GM23338 (cell line): Measurements from ENCODE around the gene GAK. TPM values are rescaled to one million over a fixed set of nuclear protein-coding genes. Genes with fewer than 3 reads are reported as not detected.

ENCODE experiments used
- ATAC-seq: fragments of 200-7000 bp; cut with Tn5 transposase; 3 replicates; pipeline ENCODE4 v1.9.1; 2020
- DNase-seq: peaks from one replicate; pipeline ENCODE4 v3.0.0-alpha.2; 2015; ENCODE audit warnings: low spot score
- H2AFZ ChIP-seq: fragments of 200-600 bp; sonication (generic); 2 replicates; pipeline ENCODE4 v1.8.0; 2016; ENCODE audit warnings: antibody characterized with exemption, mild to moderate bottlenecking, moderate library complexity
- H3F3A ChIP-seq: fragments of 200-600 bp; sonication (generic); replicated peaks from 2 replicates; pipeline ENCODE4 v1.8.0; 2017; ENCODE audit warnings: antibody characterized with exemption, mixed run types, low read depth
- H3K27ac ChIP-seq: fragments of 200-600 bp; sonication (generic); 2 replicates; pipeline ENCODE4 v1.6.1; 2016; ENCODE audit warnings: low read depth
- H3K27me3 ChIP-seq: fragments of 200-600 bp; sonication (generic); 2 replicates; pipeline ENCODE4 v1.8.0; 2016; ENCODE audit warnings: mild to moderate bottlenecking, mixed run types, moderate library complexity; ENCODE audit not compliant: insufficient read depth
- H3K36me3 ChIP-seq: fragments of 200-600 bp; sonication (generic); 2 replicates; pipeline ENCODE4 v1.8.0; 2016; ENCODE audit warnings: mild to moderate bottlenecking; ENCODE audit not compliant: insufficient read depth
- H3K4me1 ChIP-seq: fragments of 200-600 bp; sonication (generic); 2 replicates; pipeline ENCODE4 v1.8.0; 2016; ENCODE audit warnings: mild to moderate bottlenecking, moderate library complexity; ENCODE audit not compliant: insufficient read depth
- H3K4me2 ChIP-seq: fragments of 200-600 bp; sonication (generic); 2 replicates; pipeline ENCODE4 v1.7.1; 2017; ENCODE audit warnings: mixed run types
- H3K4me3 ChIP-seq: fragments of 200-600 bp; sonication (generic); 2 replicates; pipeline ENCODE4 v1.6.1; 2016; ENCODE audit warnings: mixed run types
- H3K79me2 ChIP-seq: fragments of 200-600 bp; sonication (generic); replicated peaks from 2 replicates; pipeline ENCODE4 v1.8.0; 2017; ENCODE audit warnings: mild to moderate bottlenecking; ENCODE audit not compliant: insufficient read depth
- H3K9me2 ChIP-seq: fragments of 200-600 bp; sonication (generic); 2 replicates; pipeline ENCODE4 v1.8.0; 2017; ENCODE audit not compliant: insufficient read depth
- H4K20me1 ChIP-seq: fragments of 200-600 bp; sonication (generic); replicated peaks from 2 replicates; pipeline ENCODE4 v1.8.0; 2017; ENCODE audit warnings: mild to moderate bottlenecking; ENCODE audit not compliant: insufficient read depth
- H3K27ac Mint-ChIP-seq: 2 replicates; pipeline ENCODE4 v1.8.0; 2020; ENCODE audit warnings: inconsistent platforms, mild to moderate bottlenecking, moderate library complexity, mixed read lengths
- H3K27me3 Mint-ChIP-seq: 3 replicates; pipeline ENCODE4 v1.8.0; 2022; ENCODE audit warnings: low read depth, mild to moderate bottlenecking, moderate library complexity, mixed read lengths, inconsistent platforms; ENCODE audit not compliant: insufficient read depth, poor library complexity
- H3K36me3 Mint-ChIP-seq: 3 replicates; pipeline ENCODE4 v1.8.0; 2021; ENCODE audit warnings: low read depth, mild to moderate bottlenecking, inconsistent platforms, moderate library complexity, mixed read lengths
- H3K4me1 Mint-ChIP-seq: 3 replicates; pipeline ENCODE4 v1.8.0; 2020; ENCODE audit warnings: mild to moderate bottlenecking, inconsistent platforms, mixed read lengths
- H3K4me3 Mint-ChIP-seq: 3 replicates; pipeline ENCODE4 v1.8.0; 2021; ENCODE audit warnings: moderate library complexity, mild to moderate bottlenecking, inconsistent platforms, mixed read lengths
- H3K9me3 Mint-ChIP-seq: 3 replicates; pipeline ENCODE4 v1.8.0; 2020; ENCODE audit warnings: moderate library complexity, mild to moderate bottlenecking, inconsistent platforms, mixed read lengths
- EZH2phosphoT487 ChIP-seq: fragments of 200-600 bp; sonication (generic); IDR thresholded peaks from one replicate; pipeline ENCODE4 v1.8.1; 2018; ENCODE audit warnings: antibody characterized with exemption; ENCODE audit not compliant: unreplicated experiment
- JUNB ChIP-seq: IDR thresholded peaks from one replicate; pipeline ENCODE4 v1.6.1; 2016; ENCODE audit warnings: antibody characterized with exemption; ENCODE audit not compliant: unreplicated experiment
- POLR2AphosphoS5 ChIP-seq: IDR thresholded peaks from 2 replicates; pipeline ENCODE4 v1.6.1; 2016; ENCODE audit warnings: antibody characterized with exemption, low read depth
- ZNF114 ChIP-seq: fragments of 250-450 bp; sonication (Bioruptor Pico); IDR thresholded peaks from 2 replicates; pipeline ENCODE4 v1.5.0; 2020; ENCODE audit warnings: mild to moderate bottlenecking, moderate library complexity
- polyA plus RNA-seq: library from polyadenylated mRNA; unstranded; fragments of >200 nt; fragmentation: Nextera tagmentation; extraction: Ambion mirVana; gene quantifications from 2 replicates; pipeline ENCODE4 v1.2.1, GENCODE V29; 2016
- total RNA-seq: library from RNA; depleted of rRNA; stranded (reverse); fragments of >200 nt; shearing (Covaris generic); gene quantifications from 2 replicates; pipeline ENCODE4 v1.2.3, GENCODE V29; 2014
- TF ChIP-seq, protein P1 (sequence below), 2 experiments: fragments of 200-600 bp in 1 of 2; sonication (generic) in 1 of 2; conservative IDR thresholded peaks; 2 replicates each; pipeline versions ENCODE4 v1.5.1 to v1.6.1; 2016 to 2017; ENCODE audit warnings: antibody characterized with exemption in 2 of 2, low read depth in 2 of 2, mild to moderate bottlenecking in 2 of 2, moderate library complexity in 1 of 2
- TF ChIP-seq, protein P2 (sequence below): fragments of 250-450 bp; sonication (Bioruptor Pico); IDR thresholded peaks from 2 replicates; pipeline ENCODE4 v1.5.0; 2020; ENCODE audit warnings: mild to moderate bottlenecking, moderate library complexity
- TF ChIP-seq, protein P3 (sequence below): IDR thresholded peaks from 2 replicates; pipeline ENCODE4 v1.6.1; 2016; ENCODE audit warnings: antibody characterized with exemption
- TF ChIP-seq, protein P4 (sequence below): IDR thresholded peaks from one replicate; pipeline ENCODE4 v1.6.1; 2018; ENCODE audit warnings: antibody characterized with exemption; ENCODE audit not compliant: unreplicated experiment

GAK gene
- total and polyA plus RNA-seq, 2 experiments from 2014 or later: 48.5 to 124 TPM

DNA sequence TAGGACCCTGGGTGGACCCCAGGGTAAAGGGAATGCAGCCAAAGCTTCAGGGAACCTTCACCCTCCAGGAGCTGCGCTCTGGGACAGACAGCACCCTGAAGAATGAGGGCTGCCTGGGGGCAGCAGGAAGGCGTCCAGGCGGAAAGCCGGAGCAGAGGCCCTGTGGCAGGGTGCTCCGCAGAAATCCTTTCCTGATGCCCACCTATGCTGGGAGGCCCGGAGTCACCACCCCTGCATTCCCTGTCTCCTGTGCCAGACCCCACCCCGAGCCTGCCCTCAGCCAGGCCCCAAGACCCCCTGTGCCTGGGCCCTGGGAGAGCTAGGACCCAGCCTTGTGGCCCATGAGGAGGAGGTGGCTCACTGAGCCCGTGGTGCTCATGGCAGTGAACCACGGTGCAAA is 42.6 kb upstream of the GAK start (continued):
- TF ChIP-seq EZH2phosphoT487: no peak
- TF ChIP-seq JUNB: no peak
- no peak for TF ChIP-seq ZNF114

DNA sequence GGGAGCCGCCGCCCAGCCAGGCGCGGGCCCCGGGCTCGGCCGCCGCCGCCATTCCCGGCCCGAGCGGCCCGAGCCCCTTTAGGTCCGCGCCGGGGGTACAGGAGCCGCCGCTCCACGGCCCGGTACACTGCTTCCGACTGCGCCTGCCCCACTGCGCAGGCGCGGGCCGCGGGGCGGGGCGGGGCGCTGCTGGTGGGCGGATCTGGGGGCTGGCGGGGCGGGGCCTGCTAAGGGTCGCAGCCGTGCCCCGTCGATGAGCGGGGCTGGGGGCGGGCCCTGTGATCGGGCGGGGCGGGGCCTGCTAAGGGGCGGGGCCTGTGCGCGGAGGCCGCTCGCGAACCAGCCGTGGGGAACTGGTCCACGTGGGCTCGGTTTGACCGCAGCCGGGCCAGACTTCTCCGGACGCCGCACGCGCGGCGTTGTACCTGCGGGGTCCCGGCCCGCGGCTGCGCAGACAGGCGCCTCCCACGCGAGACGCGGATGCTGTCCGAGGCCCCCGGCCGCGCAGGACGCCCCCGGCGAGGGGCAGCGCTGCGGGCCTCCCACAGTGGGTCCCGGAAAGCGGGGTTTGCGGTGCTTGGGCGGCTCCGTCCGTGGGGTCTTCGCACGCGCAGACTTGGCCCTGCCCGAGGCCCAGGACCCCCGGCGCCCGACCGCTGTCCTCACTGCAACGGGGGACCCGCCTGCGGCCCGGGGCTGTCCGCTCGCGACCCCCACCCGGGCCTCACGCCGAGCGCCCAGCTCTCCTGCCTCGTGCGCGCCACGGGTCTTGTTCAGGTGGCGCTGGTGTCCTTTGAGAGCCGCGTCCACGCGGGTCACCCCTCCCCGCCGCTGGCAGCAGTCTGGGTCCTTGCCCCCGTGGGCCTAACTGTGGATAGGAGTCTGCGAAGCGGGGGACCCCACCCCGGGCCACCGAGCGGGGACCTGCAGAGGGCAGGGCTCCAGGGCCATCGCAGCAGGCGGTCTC is 41.6 kb upstream of the GAK start, which contains the start of gene DGKQ:
TSS of gene DGKQ (minus strand) at position 139 of the 967 bp plus-strand sequence. CDS start at position 52, 87 bp downstream.
- H3K4me3 Mint-ChIP-seq: peak within 1 kb of the TSS; percentile 54; the same call in 2 of the 3 replicates
- H3F3A ChIP-seq: peaks cover 4% of the 10 kb centered on the region; the same call in 1 of the 2 replicates
- no peaks in the 10 kb centered on the region for H3K36me3 Mint-ChIP-seq
- no peaks in the 10 kb centered on the region for H4K20me1 ChIP-seq
- peaks cover 10% of the 10 kb centered on the region; the same call in 1 of the 2 replicates for H3K27me3 ChIP-seq
- H3K27ac Mint-ChIP-seq: no peak within 1 kb of the TSS
- H3K9me2 ChIP-seq: no peaks in the 10 kb centered on the region
- H3K9me3 Mint-ChIP-seq: peaks cover 16% of the 10 kb centered on the region; the same call in 1 of the 3 replicates
- no peak within 1 kb of the TSS for H3K27ac ChIP-seq
- DNase-seq (peak; percentile 74), ATAC-seq (peak; percentile 57)
- H3K36me3 ChIP-seq: no peaks in the 10 kb centered on the region
- TF ChIP-seq, protein P1, sequence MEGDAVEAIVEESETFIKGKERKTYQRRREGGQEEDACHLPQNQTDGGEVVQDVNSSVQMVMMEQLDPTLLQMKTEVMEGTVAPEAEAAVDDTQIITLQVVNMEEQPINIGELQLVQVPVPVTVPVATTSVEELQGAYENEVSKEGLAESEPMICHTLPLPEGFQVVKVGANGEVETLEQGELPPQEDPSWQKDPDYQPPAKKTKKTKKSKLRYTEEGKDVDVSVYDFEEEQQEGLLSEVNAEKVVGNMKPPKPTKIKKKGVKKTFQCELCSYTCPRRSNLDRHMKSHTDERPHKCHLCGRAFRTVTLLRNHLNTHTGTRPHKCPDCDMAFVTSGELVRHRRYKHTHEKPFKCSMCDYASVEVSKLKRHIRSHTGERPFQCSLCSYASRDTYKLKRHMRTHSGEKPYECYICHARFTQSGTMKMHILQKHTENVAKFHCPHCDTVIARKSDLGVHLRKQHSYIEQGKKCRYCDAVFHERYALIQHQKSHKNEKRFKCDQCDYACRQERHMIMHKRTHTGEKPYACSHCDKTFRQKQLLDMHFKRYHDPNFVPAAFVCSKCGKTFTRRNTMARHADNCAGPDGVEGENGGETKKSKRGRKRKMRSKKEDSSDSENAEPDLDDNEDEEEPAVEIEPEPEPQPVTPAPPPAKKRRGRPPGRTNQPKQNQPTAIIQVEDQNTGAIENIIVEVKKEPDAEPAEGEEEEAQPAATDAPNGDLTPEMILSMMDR (conservative IDR thresholded peaks at IDR 0.05; ENCODE audit: low read depth in 2 of 2): no peak
- TF ChIP-seq EZH2phosphoT487 (no peak), POLR2AphosphoS5 (peak; percentile 40; the same call in 1 of the 2 replicates), JUNB (no peak), ZNF114 (no peak)
- TF ChIP-seq, protein P2, sequence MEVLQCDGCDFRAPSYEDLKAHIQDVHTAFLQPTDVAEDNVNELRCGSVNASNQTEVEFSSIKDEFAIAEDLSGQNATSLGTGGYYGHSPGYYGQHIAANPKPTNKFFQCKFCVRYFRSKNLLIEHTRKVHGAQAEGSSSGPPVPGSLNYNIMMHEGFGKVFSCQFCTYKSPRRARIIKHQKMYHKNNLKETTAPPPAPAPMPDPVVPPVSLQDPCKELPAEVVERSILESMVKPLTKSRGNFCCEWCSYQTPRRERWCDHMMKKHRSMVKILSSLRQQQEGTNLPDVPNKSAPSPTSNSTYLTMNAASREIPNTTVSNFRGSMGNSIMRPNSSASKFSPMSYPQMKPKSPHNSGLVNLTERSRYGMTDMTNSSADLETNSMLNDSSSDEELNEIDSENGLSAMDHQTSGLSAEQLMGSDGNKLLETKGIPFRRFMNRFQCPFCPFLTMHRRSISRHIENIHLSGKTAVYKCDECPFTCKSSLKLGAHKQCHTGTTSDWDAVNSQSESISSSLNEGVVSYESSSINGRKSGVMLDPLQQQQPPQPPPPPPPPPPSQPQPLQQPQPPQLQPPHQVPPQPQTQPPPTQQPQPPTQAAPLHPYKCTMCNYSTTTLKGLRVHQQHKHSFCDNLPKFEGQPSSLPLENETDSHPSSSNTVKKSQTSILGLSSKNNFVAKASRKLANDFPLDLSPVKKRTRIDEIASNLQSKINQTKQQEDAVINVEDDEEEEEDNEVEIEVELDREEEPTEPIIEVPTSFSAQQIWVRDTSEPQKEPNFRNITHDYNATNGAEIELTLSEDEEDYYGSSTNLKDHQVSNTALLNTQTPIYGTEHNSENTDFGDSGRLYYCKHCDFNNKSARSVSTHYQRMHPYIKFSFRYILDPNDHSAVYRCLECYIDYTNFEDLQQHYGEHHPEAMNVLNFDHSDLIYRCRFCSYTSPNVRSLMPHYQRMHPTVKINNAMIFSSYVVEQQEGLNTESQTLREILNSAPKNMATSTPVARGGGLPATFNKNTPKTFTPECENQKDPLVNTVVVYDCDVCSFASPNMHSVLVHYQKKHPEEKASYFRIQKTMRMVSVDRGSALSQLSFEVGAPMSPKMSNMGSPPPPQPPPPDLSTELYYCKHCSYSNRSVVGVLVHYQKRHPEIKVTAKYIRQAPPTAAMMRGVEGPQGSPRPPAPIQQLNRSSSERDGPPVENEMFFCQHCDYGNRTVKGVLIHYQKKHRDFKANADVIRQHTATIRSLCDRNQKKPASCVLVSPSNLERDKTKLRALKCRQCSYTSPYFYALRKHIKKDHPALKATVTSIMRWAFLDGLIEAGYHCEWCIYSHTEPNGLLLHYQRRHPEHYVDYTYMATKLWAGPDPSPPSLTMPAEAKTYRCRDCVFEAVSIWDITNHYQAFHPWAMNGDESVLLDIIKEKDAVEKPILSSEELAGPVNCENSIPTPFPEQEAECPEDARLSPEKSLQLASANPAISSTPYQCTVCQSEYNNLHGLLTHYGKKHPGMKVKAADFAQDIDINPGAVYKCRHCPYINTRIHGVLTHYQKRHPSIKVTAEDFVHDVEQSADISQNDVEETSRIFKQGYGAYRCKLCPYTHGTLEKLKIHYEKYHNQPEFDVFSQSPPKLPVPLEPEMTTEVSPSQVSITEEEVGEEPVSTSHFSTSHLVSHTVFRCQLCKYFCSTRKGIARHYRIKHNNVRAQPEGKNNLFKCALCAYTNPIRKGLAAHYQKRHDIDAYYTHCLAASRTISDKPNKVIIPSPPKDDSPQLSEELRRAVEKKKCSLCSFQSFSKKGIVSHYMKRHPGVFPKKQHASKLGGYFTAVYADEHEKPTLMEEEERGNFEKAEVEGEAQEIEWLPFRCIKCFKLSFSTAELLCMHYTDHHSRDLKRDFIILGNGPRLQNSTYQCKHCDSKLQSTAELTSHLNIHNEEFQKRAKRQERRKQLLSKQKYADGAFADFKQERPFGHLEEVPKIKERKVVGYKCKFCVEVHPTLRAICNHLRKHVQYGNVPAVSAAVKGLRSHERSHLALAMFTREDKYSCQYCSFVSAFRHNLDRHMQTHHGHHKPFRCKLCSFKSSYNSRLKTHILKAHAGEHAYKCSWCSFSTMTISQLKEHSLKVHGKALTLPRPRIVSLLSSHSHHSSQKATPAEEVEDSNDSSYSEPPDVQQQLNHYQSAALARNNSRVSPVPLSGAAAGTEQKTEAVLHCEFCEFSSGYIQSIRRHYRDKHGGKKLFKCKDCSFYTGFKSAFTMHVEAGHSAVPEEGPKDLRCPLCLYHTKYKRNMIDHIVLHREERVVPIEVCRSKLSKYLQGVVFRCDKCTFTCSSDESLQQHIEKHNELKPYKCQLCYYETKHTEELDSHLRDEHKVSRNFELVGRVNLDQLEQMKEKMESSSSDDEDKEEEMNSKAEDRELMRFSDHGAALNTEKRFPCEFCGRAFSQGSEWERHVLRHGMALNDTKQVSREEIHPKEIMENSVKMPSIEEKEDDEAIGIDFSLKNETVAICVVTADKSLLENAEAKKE (CRISPR knock-in tag): no peak
- TF ChIP-seq, protein P3, sequence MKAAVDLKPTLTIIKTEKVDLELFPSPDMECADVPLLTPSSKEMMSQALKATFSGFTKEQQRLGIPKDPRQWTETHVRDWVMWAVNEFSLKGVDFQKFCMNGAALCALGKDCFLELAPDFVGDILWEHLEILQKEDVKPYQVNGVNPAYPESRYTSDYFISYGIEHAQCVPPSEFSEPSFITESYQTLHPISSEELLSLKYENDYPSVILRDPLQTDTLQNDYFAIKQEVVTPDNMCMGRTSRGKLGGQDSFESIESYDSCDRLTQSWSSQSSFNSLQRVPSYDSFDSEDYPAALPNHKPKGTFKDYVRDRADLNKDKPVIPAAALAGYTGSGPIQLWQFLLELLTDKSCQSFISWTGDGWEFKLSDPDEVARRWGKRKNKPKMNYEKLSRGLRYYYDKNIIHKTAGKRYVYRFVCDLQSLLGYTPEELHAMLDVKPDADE: no peak
- TF ChIP-seq, protein P4, sequence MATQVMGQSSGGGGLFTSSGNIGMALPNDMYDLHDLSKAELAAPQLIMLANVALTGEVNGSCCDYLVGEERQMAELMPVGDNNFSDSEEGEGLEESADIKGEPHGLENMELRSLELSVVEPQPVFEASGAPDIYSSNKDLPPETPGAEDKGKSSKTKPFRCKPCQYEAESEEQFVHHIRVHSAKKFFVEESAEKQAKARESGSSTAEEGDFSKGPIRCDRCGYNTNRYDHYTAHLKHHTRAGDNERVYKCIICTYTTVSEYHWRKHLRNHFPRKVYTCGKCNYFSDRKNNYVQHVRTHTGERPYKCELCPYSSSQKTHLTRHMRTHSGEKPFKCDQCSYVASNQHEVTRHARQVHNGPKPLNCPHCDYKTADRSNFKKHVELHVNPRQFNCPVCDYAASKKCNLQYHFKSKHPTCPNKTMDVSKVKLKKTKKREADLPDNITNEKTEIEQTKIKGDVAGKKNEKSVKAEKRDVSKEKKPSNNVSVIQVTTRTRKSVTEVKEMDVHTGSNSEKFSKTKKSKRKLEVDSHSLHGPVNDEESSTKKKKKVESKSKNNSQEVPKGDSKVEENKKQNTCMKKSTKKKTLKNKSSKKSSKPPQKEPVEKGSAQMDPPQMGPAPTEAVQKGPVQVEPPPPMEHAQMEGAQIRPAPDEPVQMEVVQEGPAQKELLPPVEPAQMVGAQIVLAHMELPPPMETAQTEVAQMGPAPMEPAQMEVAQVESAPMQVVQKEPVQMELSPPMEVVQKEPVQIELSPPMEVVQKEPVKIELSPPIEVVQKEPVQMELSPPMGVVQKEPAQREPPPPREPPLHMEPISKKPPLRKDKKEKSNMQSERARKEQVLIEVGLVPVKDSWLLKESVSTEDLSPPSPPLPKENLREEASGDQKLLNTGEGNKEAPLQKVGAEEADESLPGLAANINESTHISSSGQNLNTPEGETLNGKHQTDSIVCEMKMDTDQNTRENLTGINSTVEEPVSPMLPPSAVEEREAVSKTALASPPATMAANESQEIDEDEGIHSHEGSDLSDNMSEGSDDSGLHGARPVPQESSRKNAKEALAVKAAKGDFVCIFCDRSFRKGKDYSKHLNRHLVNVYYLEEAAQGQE: no peak
- H3K79me2 ChIP-seq: no peaks in the 10 kb centered on the region
- no peaks in the 10 kb centered on the region for H3K4me1 ChIP-seq
- H3K27me3 Mint-ChIP-seq: peaks cover 24% of the 10 kb centered on the region
- H2AFZ ChIP-seq: peak within 1 kb of the TSS; percentile 84; the same call in 1 of the 2 replicates
- H3K4me1 Mint-ChIP-seq: no peaks in the 10 kb centered on the region
- peak within 1 kb of the TSS; percentile 83 for H3K4me2 ChIP-seq
- H3K4me3 ChIP-seq: peak within 1 kb of the TSS; percentile 87
